DND-41 (cell line): ENCODE data around the gene MYO19.

ENCODE experiments used
- EZH2 ChIP-seq: IDR thresholded peaks from 3 replicates; pipeline ENCODE4 v1.6.1; 2012; ENCODE audit warnings: borderline replicate concordance, low read depth, mild to moderate bottlenecking, moderate library complexity, low read length, inconsistent platforms; ENCODE audit not compliant: severe bottlenecking
- TF ChIP-seq, protein P1 (sequence below): IDR thresholded peaks from 2 replicates; pipeline ENCODE4 v1.5.1; 2012; ENCODE audit warnings: borderline replicate concordance, low read length, moderate library complexity, mild to moderate bottlenecking; ENCODE audit not compliant: poor library complexity, severe bottlenecking; ENCODE audit errors: extremely low read depth

- TF ChIP-seq, protein P1, sequence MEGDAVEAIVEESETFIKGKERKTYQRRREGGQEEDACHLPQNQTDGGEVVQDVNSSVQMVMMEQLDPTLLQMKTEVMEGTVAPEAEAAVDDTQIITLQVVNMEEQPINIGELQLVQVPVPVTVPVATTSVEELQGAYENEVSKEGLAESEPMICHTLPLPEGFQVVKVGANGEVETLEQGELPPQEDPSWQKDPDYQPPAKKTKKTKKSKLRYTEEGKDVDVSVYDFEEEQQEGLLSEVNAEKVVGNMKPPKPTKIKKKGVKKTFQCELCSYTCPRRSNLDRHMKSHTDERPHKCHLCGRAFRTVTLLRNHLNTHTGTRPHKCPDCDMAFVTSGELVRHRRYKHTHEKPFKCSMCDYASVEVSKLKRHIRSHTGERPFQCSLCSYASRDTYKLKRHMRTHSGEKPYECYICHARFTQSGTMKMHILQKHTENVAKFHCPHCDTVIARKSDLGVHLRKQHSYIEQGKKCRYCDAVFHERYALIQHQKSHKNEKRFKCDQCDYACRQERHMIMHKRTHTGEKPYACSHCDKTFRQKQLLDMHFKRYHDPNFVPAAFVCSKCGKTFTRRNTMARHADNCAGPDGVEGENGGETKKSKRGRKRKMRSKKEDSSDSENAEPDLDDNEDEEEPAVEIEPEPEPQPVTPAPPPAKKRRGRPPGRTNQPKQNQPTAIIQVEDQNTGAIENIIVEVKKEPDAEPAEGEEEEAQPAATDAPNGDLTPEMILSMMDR, result no peak
- TF ChIP-seq EZH2, result no peak
Measured at GRCh38 chr17:36578671-36579070, 44.0 kb upstream of the MYO19 start.
